Muscle layer of colon (tissue), 2 donors: ENCODE data around the gene GRID1.
"Not testable (repeated sequence)": the region's sequence is repeated elsewhere in the genome, so short reads cannot be mapped to it uniquely, and the experiment has no call there.

Source experiments
- H3K27ac ChIP-seq: one replicate; pipeline ENCODE4 v1.7.0; 2013; ENCODE audit warnings: low read depth, mild to moderate bottlenecking, low read length, moderate library complexity
- H3K27me3 ChIP-seq, 2 donors: one replicate each; pipeline ENCODE4 v1.7.0; 2013; ENCODE audit warnings: low read length in 2 of 2, mild to moderate bottlenecking in 2 of 2; ENCODE audit not compliant: insufficient read depth in 2 of 2, control insufficient read depth in 1 of 2
- H3K36me3 ChIP-seq: one replicate; pipeline ENCODE4 v1.7.0; 2013; ENCODE audit warnings: mild to moderate bottlenecking, low read length; ENCODE audit not compliant: insufficient read depth
- H3K4me1 ChIP-seq: one replicate; pipeline ENCODE4 v1.7.0; 2013; ENCODE audit warnings: mild to moderate bottlenecking, low read length; ENCODE audit not compliant: insufficient read depth
- H3K4me3 ChIP-seq, 2 donors: one replicate each; pipeline ENCODE4 v1.7.0; 2013; ENCODE audit warnings: low read length in 2 of 2, low read depth in 1 of 2, mild to moderate bottlenecking in 1 of 2, moderate library complexity in 1 of 2
- H3K9ac ChIP-seq: one replicate; pipeline ENCODE4 v1.7.0; 2013; ENCODE audit warnings: low read length
- H3K9me3 ChIP-seq: one replicate; pipeline ENCODE4 v1.7.0; 2013; ENCODE audit warnings: mild to moderate bottlenecking, low read length
- donor health status: abdominal sarcoma.
- donor health status: Adenocarcinoma of cecum.

Gene GRID1

GRCh38 chr10:86113501-86113900 lies 253.1 kb downstream of the GRID1 start:
- Histone ChIP-seq H3K27me3 (no peaks in the 10 kb centered on the region), H3K9me3 (no peaks in the 10 kb centered on the region), H3K27ac (no peak overlapping the region), H3K4me1 (no peaks in the 10 kb centered on the region), H3K4me3 (no peak overlapping the region), H3K36me3 (no peaks in the 10 kb centered on the region), H3K9ac (no peak overlapping the region)

DNA sequence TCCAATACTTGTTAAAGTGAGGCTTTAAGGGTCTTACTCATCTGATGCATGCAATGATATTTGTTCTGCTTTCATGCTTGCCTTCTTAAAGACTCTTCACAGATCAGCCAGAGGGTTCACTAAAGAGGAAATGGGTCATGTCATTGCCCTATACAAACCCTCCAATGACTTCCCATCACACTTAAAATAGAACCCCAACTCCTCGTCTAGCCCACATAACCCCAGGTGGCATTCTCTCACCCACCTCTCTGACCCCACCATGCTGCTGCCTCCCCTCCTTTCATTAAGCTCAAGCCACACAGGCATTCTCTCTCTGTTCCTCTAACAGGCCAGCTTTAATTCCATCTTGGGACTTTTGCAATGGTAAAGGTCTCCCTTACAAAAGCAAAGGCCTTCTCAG lies 253.6 kb downstream of the GRID1 start:
- H3K36me3 ChIP-seq: no peaks in the 10 kb centered on the region
- no peak overlapping the region for H3K4me3 ChIP-seq
- no peak overlapping the region for H3K27ac ChIP-seq
- no peaks in the 10 kb centered on the region for H3K4me1 ChIP-seq
- H3K9me3 ChIP-seq: no peaks in the 10 kb centered on the region
- no peak overlapping the region for H3K9ac ChIP-seq
- no peaks in the 10 kb centered on the region for H3K27me3 ChIP-seq

DNA sequence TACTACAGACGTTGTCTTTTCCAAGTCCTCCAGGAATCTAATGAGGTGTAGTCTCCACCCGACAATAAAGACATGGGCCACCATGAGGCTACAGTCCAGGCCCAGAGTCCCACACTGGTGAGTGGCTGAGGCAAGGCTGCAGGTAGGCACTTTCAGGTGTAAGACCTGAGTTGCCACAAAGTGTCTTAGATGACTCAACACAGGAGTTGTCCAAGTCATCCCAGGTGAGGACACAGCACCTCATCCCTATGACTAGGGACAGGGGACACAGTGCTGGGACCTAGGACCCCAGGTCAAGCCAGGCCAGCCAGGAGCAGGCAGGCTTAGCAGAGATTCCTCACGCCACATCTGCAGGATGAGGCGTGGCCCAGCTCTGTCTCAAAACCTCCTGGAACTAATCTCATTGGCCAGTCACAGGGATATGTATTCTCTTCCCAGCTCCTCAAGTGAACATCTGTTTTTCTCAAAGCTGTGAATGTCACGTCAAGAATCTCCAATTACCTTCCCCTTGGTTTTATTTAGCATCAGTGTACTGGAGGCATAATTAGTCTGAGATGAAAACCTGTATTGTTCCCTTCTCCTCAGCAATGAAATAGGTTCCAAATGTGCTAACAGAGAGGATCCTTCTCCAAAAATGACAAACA lies 254.6 kb downstream of the GRID1 start:
- Histone ChIP-seq H3K36me3 (no peaks in the 10 kb centered on the region), H3K4me1 (no peaks in the 10 kb centered on the region), H3K9ac (no peak overlapping the region), H3K4me3 (no peak overlapping the region), H3K27me3 (no peaks in the 10 kb centered on the region), H3K27ac (no peak overlapping the region), H3K9me3 (no peaks in the 10 kb centered on the region)

- Histone ChIP-seq H3K9ac (no peak overlapping the region), H3K27ac (no peak overlapping the region), H3K4me3 (no peak overlapping the region), H3K36me3 (no peaks in the 10 kb centered on the region), H3K9me3 (no peaks in the 10 kb centered on the region), H3K4me1 (no peaks in the 10 kb centered on the region), H3K27me3 (no peaks in the 10 kb centered on the region)
Observed at GRCh38 chr10:86110156-86110786, 256.3 kb downstream of the GRID1 start.

- no peak overlapping the region for H3K9ac ChIP-seq
- no peak overlapping the region for H3K27ac ChIP-seq
- no peaks in the 10 kb centered on the region for H3K27me3 ChIP-seq
- H3K9me3 ChIP-seq: no peaks in the 10 kb centered on the region
- H3K36me3 ChIP-seq: no peaks in the 10 kb centered on the region
- no peak overlapping the region for H3K4me3 ChIP-seq
- no peaks in the 10 kb centered on the region for H3K4me1 ChIP-seq
Observed at GRCh38 chr10:86109421-86109820, 257.2 kb downstream of the GRID1 start.

GRCh38 chr10:86108696-86109095 lies 257.9 kb downstream of the GRID1 start:
- Histone ChIP-seq H3K9ac (no peak overlapping the region), H3K4me3 (no peak overlapping the region), H3K27me3 (no peaks in the 10 kb centered on the region), H3K36me3 (no peaks in the 10 kb centered on the region), H3K4me1 (no peaks in the 10 kb centered on the region), H3K9me3 (no peaks in the 10 kb centered on the region), H3K27ac (no peak overlapping the region)

DNA sequence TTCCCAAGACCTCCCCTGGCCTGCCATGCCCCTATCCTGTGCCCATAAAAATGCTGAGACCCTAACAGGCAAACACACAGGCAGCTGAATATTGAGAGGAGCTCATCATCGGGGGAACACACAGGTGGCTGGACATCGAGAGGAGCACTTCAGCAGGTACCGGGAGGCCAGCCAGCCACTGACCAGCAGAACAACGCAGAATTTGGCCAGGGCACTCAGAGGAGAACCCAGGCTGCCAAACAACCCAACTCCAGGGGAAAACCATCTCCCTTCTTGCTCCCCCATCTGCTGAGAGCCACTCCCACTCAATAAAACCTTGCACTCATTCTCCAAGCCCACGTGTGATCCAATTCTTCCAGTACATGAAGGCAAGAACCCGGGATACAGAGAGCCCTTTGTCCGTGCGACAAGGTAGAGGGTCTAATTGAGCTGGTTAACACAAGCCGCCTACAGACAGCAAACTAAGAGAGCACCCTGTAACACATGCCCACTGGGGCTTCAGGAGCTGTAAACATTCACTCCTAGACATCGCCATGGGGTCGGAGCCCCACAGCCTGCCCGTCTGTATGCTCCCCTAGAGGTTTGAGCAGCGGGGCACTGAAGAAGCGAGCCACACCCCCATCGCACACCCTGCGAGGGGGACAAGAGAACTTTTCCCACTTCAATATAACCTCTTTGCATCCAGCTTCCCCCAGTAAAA lies 258.8 kb downstream of the GRID1 start:
- H3K4me3 ChIP-seq: not testable (repeated sequence)

DNA sequence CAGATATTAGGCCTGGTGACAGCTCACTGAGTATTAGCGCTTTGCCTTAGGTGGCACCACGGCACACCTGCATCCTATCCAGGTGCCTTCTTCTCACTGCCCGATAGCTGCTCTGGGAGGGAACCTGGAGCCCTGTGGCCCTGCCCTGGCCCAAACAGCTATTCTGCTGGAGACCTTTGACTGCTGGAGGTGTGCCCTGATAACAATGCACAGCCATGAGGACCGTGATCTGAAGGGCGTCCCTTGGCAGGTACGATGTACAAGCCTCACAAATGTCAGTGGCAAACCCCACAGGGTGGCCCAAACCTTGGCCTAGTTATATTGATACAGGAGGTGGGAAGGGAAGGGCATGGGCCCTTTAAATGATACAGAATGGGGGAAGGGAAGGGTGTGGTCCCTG lies 259.5 kb downstream of the GRID1 start:
- H3K4me3 ChIP-seq: no peak overlapping the region
- no peaks in the 10 kb centered on the region for H3K36me3 ChIP-seq
- no peaks in the 10 kb centered on the region for H3K4me1 ChIP-seq
- no peak overlapping the region for H3K9ac ChIP-seq
- H3K27me3 ChIP-seq: no peaks in the 10 kb centered on the region
- H3K9me3 ChIP-seq: no peaks in the 10 kb centered on the region
- no peak overlapping the region for H3K27ac ChIP-seq

More for the DNA sequence above, 258.8 kb downstream of the GRID1 start:
- not testable (repeated sequence) for H3K9ac ChIP-seq, H3K9me3 ChIP-seq, H3K36me3 ChIP-seq, H3K27ac ChIP-seq, H3K4me1 ChIP-seq, H3K27me3 ChIP-seq

GRCh38 chr10:86106616-86107015 lies 260.0 kb downstream of the GRID1 start:
- Histone ChIP-seq H3K36me3 (no peaks in the 10 kb centered on the region), H3K27me3 (no peaks in the 10 kb centered on the region), H3K27ac (no peak overlapping the region), H3K9ac (no peak overlapping the region), H3K4me1 (no peaks in the 10 kb centered on the region), H3K9me3 (no peaks in the 10 kb centered on the region), H3K4me3 (no peak overlapping the region)

DNA sequence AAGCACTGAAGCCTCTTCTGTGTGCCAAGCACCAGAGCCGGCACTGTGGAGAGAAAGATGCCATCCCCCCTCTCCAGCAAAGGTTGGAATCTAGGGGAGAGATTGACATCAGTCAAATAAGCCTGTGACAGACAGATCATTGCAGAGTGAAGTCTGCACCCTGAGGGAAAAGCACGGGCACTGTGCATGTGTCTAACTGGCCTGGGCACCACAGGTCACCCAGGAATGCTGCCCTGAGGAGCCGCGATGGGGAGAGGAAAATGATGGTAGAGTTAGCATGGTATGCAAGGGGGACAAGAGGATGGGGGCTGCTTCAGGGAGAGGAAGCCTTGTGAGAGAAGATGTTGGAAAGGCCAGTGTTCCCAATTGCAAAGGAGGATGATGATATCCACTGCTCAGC lies 261.0 kb downstream of the GRID1 start:
- Histone ChIP-seq H3K27ac (no peak overlapping the region), H3K9ac (no peak overlapping the region), H3K27me3 (no peaks in the 10 kb centered on the region), H3K9me3 (no peaks in the 10 kb centered on the region), H3K4me1 (no peaks in the 10 kb centered on the region), H3K4me3 (no peak overlapping the region), H3K36me3 (no peaks in the 10 kb centered on the region)

DNA sequence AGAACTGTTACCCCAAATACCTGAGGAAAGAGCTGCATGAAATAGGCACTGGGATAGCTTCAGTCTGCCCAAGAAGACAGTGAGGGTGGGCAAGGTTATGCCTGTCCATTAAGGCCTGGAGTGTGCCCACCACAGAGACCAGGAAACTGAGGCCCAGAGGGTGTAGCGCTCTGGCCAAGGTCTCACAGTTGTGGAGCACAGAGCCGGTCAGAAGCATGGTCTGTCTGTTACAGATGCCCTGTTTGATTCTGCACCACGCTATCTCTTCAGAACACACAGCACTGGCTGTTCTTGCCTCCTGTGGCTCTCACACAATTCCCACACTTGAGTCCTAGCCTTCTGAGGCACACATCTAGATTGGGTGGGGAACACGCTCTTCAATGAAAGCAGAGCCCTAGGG lies 261.4 kb downstream of the GRID1 start:
- Histone ChIP-seq H3K27ac (no peak overlapping the region), H3K9ac (no peak overlapping the region), H3K36me3 (no peaks in the 10 kb centered on the region), H3K4me1 (no peaks in the 10 kb centered on the region), H3K9me3 (no peaks in the 10 kb centered on the region), H3K4me3 (no peak overlapping the region), H3K27me3 (no peaks in the 10 kb centered on the region)
